HepG2 (cell line): ENCODE measurements around the gene HOXA5. TPM values are rescaled to one million over a fixed set of nuclear protein-coding genes. Genes with fewer than 3 reads are reported as not detected.

Experiments used
- DRAP1 ChIP-seq: IDR thresholded peaks from 2 replicates; pipeline ENCODE4 v1.6.1; 2016; ENCODE audit warnings: missing genetic modification reagents, missing compliant biosample characterization
- GLMP ChIP-seq: sonication (generic); formaldehyde crosslinking; IDR thresholded peaks from 2 replicates; pipeline ENCODE4 v1.9.0; 2021; ENCODE audit warnings: missing genetic modification reagents, mild to moderate bottlenecking, borderline replicate concordance
- KLF16 ChIP-seq, 2 experiments: sonication (generic) in 1 of 2; formaldehyde crosslinking in 1 of 2; IDR thresholded peaks; 2 replicates each; pipeline versions ENCODE4 v1.6.1 to v1.8.0; 2016 to 2023; ENCODE audit warnings: missing genetic modification reagents in 2 of 2, missing compliant biosample characterization in 1 of 2
- MLLT10 ChIP-seq: sonication (generic); formaldehyde crosslinking; IDR thresholded peaks from 2 replicates; pipeline ENCODE4 v1.4.0; 2020; ENCODE audit warnings: missing genetic modification reagents
- PRDM15 ChIP-seq: sonication (generic); formaldehyde crosslinking; IDR thresholded peaks from 2 replicates; pipeline ENCODE4 v1.4.0; 2020; ENCODE audit warnings: missing genetic modification reagents
- RFX5 ChIP-seq: IDR thresholded peaks from 2 replicates; pipeline ENCODE4 v1.6.1; 2011; ENCODE audit warnings: low read depth, low read length, improper control_type of control experiment
- UBTF ChIP-seq: sonication (generic); formaldehyde crosslinking; IDR thresholded peaks from 2 replicates; pipeline ENCODE4 v1.4.0; 2020; ENCODE audit warnings: mild to moderate bottlenecking, missing genetic modification reagents
- ZFP36 ChIP-seq: fragments of 150-350 bp; IDR thresholded peaks from 2 replicates; pipeline ENCODE4 v1.6.1; 2018; ENCODE audit warnings: borderline replicate concordance, low read length, low read depth; ENCODE audit not compliant: partially characterized antibody
- ZKSCAN5 ChIP-seq: sonication (generic); formaldehyde crosslinking; IDR thresholded peaks from 2 replicates; pipeline ENCODE4 v1.5.1; 2020; ENCODE audit warnings: mild to moderate bottlenecking, missing genetic modification reagents
- ZNF224 ChIP-seq: sonication (generic); formaldehyde crosslinking; IDR thresholded peaks from 2 replicates; pipeline ENCODE4 v1.5.0; 2020; ENCODE audit warnings: mild to moderate bottlenecking, missing genetic modification reagents
- ZNF225 ChIP-seq: sonication (generic); formaldehyde crosslinking; IDR thresholded peaks from 2 replicates; pipeline ENCODE4 v1.4.0; 2020; ENCODE audit warnings: mild to moderate bottlenecking, missing genetic modification reagents
- ZNF264 ChIP-seq: sonication (generic); formaldehyde crosslinking; IDR thresholded peaks from 2 replicates; pipeline ENCODE4 v1.4.0; 2020; ENCODE audit warnings: missing genetic modification reagents
- ZNF777 ChIP-seq: sonication (generic); formaldehyde crosslinking; IDR thresholded peaks from 2 replicates; pipeline ENCODE4 v1.4.0; 2020; ENCODE audit warnings: missing genetic modification reagents
- ZXDC ChIP-seq: sonication (generic); formaldehyde crosslinking; IDR thresholded peaks from 2 replicates; pipeline ENCODE4 v1.5.0; 2020; ENCODE audit warnings: mild to moderate bottlenecking, missing genetic modification reagents
- polyA plus RNA-seq, 8 experiments: library from polyadenylated mRNA; depleted of rRNA in 3 of 8; stranded (reverse) in 7 of 8; unstranded in 1 of 8; fragments of >200 nt; fragmentation: Illumina TruSeq in 4 of 8; extraction: Trizol in 4 of 8; gene quantifications; 2 replicates each; pipeline versions ENCODE4 v1.2.1 to v1.2.3, GENCODE V29; 2011 to 2016; ENCODE audit warnings: low read depth in 4 of 8, missing spikeins in 1 of 8, mixed read lengths in 1 of 8; ENCODE audit not compliant: insufficient read depth in 1 of 8
- total RNA-seq, 5 experiments: library from RNA; depleted of rRNA; stranded (reverse); fragments of >200 nt; fragmentation: Illumina TruSeq; extraction: Trizol; gene quantifications; 2 replicates each; pipeline ENCODE4 v1.2.3, GENCODE V29; 2016; ENCODE audit warnings: low read depth in 1 of 5

The HOXA5 gene
- total and polyA plus RNA-seq, 2 of the 13 experiments (the other 11 are each of a cell fraction or from before 2014, with no cell fraction given) = 3.2 to 3.6 TPM

- TF ChIP-seq GLMP (CRISPR knock-in tag) (no peak), RFX5 (no peak), ZNF264 (CRISPR knock-in tag) (no peak), MLLT10 (no peak), ZKSCAN5 (CRISPR knock-in tag) (no peak), PRDM15 (CRISPR knock-in tag) (no peak), ZXDC (CRISPR knock-in tag) (peak; percentile 70), KLF16 (CRISPR knock-in tag; IDR thresholded peaks at IDR 0.05) (no peak), UBTF (CRISPR knock-in tag) (peak; percentile 59), ZNF224 (0 out of 2 replicates have a peak, but pooled peaks have one; percentile 34), ZNF777 (peak; percentile 44; the same call in 1 of the 2 replicates), ZFP36 (no peak), DRAP1 (CRISPR knock-in tag) (no peak), ZNF225 (CRISPR knock-in tag) (0 out of 2 replicates have a peak, but pooled peaks have one; percentile 22)
These were observed 7.3 kb upstream of the HOXA5 start (continued) for GRCh38 chr7:27150568-27151340.
